Occipital lobe (tissue), 2 donors: ENCODE data around the gene KRT78. TPM values are rescaled to one million over a fixed set of nuclear protein-coding genes. Genes with fewer than 3 reads are reported as not detected.
"Not testable (repeated sequence)": the region's sequence is repeated elsewhere in the genome, so short reads cannot be mapped to it uniquely, and the experiment has no call there.

ENCODE experiments used
- DNase-seq: peaks from one replicate; lab custom pipeline; 2025; lab: John Stamatoyannopoulos, UW
- total RNA-seq: library from RNA; depleted of rRNA; stranded (reverse); fragments of >200 nt; gene quantifications from one replicate; pipeline ENCODE4 v1.2.3, GENCODE V29; 2014

Gene KRT78
- total RNA-seq, 1 donor from 2014 or later, result 1.9 TPM

DNA sequence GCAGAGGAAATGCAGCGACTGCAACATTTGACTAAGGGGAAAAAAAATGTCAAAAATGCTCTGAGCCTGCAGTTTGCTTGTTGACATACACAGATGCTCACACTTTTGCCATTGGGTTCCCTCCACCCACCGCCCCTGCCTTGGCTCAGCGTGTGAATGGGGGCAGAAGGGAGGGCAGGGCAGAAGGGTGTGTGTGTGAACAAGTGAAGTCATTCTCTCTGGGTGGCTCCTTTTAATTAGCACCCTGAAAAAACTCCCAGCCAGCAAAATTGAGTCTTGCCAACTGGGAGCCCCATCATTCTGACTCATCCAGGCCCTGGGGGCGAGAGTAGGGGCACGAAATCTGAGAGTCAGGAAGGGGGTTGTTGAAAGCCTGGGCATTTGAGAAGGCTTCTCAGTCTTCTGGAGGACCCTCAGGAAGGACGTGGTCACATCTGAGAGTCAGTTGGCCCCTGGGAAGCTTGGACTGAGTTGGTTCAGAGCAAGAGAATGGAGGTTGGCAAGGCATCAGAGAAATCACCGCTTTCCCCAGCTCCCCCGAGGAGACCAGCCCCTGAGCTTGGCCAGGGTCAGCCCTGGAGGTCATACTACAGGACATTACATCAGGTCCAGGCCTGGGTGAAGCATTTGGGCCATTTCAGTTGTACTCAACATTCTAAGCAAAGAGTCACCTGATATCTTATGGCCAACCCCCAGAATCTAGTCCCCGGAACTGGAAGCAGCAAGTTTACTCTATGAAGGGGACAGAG lies 22.7 kb upstream of the KRT78 start:
- DNase-seq, result no peak

DNA sequence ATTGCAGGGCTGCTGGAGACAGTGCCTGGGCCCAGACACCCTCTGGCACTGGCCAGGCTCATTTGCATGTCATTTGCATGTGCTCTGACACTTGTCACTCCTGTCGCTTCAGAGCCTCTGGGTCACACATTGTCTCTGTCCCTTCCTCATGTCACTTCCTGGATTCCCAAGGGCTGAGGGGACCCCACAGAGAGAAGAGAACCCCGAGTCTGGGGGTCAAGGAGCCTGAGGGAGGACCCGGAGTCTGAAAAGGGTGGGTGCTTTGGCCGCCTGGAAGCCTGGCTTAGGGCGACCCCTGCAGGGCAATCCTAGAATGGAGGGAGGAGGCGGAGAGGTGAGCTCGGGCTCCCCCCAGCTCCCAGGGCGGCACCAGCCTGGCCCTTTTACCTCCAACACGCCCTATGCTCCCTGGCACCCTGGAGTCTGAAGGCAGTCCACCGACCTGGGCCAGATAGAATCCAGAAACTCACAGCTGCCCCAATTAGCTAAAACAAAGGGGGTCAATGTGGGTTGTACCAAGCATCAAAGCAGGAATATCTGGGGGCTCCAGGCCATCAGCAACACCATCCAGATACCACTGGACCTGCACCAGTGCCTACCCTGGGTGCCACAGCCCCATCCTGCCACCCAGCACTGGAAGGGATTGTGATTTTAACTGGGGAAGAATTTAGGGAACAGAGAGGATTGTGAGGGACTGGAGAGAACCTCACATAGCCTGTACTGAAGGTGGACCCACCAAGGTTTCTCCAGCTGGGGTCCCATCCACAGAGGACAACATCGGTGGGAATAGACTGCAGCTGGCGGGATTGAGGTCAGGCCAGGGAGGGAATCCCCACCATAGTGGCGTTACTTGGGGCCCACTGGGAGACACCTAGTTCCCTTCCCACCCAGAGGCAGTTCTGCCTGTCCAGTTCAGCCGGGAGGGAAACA lies 21.8 kb upstream of the KRT78 start:
- DNase-seq, result no peak

DNA sequence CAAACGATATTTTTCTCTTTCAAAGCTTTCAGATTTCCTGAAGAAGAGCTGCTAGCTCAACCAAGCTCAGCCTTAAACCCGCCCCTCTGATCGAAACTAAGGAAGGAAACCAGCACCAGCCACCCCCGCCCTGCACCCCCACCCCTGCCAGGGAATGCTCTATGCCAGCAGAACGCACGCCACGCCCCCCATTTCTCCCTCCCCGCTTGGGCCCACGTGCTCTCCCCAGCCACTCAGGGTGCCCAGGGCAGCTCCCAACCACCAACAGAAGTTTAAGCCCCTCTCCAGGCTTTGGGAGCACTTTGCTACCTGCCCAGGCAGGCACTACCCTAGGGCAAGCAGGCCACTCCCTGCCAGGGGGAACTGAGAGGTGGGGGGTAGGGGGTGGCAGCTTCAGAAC lies 18.8 kb upstream of the KRT78 start:
- no peak for DNase-seq

DNA sequence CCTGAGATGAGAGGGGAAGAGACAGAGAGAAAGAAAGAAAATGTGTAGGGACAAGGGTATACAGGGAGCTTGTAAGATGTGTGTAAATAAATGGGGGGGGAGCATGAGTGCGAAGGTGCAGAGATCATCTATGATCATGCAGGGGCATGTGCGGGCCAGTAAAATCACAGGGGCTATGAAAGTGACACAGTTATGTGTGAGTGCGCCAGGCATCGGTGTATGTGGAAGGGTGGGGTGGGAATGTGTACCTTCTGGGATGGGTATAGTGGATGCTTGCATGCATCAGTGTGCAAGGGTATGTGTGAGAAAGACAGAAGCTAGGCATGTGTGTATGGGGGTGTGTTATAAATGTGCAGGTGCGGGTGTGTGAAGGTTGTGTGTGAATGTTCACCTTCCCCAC lies 18.4 kb upstream of the KRT78 start:
- DNase-seq, result no peak

DNA sequence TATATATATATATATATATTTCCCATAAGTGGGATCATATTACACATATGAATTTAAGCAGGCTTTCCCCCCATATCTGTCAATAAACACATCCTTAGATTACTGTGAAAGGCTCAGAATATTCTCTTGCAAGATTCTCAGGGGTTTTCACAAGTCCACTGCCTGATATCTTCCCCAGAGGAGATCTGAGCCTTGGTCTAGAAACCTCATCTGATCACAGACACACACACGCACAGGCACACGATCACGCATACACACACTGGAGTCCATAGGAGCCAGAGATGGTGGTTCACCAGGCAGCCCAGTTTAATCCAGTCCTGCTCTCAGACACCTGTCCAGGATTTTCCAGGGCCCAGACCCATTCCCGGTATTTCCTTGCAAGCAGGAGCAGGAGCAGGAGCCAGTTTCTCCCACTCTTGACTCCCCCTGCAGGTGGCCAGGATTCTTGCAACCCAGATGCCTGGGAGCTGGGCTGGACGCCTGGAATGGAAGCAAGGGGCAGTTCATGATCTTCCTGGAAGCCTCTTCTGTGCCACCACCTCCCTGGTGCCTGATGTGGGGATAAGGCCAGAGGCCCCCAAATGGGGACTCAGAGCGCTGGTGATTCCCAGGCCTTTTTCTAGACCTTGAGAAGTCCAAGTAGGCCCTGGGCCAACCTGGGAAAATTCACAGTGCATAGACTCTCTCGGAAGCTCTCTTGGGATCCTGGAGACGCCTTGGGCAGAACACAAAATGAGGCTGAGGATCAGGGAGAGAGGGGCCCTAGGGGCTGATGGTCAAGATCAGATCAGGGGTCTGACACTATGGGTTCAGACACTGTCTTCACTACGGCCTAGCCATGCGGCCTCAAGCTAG lies 16.5 kb upstream of the KRT78 start:
- DNase-seq, result peak; percentile 22

DNA sequence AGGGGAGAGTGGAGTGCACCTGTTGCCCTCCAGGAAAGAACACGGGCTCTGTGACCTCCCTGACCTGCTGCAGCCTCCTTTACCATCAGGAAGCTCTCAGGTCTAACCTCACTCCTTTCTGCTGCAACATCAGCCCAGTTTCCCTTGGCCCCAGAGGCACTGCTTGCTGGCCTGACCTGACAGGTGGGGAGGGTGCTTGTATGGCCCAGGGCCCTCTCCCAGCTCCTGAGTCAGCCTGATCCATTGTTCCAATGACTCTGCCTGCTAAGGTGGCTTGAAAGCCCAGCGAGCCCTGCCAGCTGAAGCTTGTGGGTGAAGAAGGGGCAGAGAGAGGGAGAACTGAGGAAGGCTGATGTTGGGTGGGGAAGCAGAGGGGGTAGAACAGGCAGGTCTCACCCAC lies 13.2 kb upstream of the KRT78 start:
- no peak for DNase-seq

DNA sequence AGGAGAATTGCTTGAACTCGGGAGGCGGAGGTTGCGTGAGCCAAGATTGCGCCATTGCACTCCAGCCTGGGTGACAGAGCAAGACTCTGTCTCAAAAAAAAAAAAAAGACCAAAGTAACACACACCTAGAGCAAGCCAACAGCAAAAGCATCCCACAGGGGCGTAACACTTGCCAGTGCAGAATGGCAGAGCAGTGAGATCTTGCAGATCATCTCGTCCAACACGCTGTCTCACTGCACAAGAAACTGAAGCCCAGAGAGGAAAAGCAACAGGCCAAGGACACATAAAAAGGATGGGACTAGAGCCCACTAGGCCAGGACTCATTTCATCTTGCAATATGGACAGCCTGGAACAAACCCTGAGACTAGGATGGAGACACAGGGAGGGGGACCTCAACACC lies 12.7 kb upstream of the KRT78 start:
- DNase-seq, result no peak

DNA sequence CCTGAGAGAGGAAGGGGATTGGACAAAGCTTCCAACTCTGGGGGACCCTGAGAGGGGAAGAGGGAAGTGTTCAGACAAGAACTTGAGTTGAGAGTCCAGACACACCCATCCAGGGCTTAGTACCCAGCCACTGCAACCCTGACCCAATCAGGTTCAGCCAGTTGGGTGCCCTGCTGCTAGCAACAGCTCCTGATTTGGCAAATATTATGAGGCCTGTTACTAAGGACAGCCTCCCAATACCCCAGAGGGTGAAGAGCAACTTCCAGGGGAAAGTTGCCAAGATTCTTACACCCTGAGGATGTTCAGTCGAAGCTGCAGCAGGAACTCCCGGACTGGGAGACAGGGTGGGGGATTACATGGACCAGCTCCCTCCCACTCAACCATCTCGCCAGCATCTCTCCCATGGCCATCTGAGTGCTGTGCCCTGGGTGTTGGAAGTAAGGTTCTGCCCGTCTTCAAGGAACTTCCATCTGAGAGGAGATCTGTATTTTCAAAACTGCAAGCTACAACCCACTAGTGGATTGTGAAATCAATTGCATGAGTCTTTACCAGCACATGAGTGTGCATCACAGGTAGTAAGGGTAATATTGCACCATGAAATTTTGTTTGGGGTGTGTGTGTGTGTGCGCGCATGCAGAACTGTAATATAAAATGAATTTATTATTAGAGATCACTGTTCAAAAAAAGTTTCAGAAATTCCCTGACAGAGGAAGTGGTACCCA lies 11.5 kb upstream of the KRT78 start:
- no peak for DNase-seq

DNA sequence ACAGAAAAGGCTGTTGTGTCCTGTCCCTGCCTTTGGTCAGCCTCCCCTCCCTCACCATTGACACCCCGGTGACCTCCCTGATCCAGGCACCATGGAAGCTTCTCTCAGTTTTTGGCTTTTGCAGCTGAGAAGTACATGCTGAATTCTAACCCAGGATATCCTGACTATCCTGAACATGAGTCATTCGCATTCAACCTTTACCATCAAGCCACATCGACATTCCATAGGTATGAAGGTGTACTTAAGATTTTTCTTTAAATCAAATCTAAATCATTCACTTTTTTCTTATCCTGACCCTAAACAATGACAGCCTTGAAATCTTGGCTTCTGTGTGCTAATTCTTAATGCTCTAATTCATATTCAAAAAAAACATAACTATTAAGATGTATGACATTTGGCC lies 8.7 kb upstream of the KRT78 start:
- no peak for DNase-seq

DNA sequence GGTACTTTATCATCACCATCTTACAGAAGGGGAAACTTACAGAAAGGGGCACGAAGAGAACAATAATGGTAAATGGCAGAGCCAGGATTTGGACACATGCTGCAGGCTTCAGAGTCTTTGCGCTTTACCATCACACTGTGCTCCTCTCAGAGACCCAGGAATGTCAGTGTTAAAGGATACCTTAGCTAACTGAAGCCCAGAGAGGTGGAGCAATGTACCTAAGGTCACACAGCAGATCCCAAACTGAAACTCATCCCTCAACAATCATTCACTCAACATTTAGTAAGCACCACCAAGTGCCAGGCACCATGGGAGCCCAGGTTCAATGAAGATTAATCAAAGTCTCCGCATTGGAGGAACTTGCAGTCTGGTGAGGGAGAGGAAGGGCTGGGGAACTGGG lies 8.0 kb upstream of the KRT78 start:
- DNase-seq, result no peak

DNA sequence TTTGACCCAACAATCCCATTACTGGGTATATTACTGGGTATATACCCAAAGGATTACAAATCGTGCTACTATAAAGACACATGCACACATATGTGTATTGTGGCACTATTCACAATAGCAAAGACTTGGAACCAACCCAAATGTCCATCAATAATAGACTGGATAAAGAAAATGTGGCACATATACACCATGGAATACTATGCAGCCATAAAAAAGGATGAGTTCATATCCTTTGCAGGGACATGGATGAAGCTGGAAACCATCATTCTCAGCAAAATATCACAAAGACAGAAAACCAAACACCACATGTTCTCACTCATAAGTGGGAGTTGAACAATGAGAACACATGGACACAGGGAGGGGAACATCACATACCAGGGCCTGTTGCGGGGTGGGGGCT lies 7.3 kb upstream of the KRT78 start:
- not testable (repeated sequence) for DNase-seq

DNA sequence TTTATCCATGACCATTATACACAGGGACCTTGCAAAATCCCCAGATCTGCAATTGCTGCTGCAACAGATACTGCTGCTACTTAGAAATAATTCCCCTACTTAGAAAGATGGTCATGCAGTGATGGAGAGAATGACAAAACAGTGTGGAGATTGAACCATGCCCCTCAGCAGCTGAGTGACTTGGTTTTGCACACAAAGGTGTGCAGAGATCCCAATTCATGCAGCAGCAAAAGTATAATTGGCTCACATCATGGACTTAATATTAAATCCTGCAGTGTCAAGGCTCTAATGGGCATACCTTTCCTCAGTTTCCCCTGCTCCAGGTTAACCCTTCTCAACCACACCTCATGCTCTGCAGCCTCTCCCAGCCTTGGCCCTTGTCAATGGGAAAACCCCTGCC lies 3.0 kb upstream of the KRT78 start:
- DNase-seq, result no peak

DNA sequence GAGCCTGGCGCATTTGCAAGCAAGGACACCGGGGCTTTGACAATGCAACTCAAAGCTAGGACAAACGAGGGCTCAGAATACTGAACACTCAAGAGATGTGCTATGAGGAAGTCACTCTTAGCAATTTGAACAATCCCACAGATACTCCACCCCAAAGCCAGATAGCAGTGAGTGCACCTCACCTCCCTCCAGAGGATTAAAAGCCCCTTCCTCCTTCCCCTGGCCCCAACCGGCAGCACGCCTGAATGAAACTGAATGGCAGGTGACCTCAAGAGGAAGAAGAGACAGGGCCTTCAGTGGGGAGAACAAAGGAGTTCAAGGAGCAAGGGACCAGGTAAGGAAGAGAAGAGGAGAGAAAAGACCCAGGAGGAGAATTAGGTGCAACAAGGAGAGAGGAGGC lies 1.9 kb upstream of the KRT78 start:
- DNase-seq, result no peak

DNA sequence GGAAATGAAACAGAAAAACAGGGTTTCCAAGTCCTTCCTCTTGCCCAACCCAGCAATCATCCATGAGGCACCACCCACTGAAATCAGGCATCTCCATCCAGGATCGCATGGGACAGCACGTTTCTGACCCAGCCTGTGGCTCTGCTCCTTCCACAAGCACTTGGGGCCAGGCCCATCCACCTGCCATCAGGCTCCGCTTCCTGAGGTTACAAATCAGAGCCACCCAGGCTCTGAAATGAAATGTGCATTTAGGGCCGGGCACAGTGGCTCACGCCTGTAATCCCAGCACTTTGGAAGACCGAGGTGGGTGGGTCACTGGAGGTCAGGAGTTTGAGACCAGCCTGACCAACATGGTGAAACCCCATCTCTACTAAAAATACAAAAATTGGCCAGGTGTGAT lies 717 bp upstream of the KRT78 start:
- no peak for DNase-seq

DNA sequence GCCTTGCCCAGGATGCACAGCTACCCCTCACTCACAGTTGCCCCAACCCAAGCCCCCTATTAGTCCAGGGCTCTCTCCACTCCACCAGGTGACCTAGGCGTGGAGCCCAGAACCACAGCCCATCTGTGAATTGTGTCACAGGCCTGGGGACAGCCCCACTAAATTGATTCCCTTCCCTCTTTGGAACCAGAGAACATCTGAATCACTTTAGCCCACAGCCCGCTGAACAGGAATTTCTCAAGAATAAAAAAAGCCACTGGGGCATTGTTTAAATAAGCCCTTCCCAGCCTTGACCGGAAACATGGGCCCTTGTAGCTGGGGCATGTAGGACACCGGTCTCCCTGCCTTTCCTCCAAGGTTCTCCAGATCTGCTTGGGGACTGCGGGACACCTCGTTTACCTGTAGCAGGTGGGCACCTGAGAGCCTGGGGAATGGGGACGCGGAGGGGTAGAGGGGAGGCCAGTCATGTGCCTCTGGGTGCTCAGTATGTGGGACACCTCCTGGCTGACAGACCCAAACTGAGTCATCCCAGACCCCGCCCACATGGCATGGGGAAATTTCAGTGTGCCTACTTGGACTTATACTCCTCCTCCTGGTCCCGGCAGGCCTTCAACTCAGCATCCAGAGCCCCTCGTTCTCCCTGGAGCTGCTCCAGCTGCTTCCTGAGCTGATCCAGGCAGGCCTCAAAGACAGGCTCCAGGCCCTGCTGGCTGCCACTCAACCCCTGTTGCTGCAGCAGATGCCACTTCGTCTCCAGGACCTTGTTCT lies 1.3 kb downstream of the KRT78 start:
- DNase-seq, result no peak

DNA sequence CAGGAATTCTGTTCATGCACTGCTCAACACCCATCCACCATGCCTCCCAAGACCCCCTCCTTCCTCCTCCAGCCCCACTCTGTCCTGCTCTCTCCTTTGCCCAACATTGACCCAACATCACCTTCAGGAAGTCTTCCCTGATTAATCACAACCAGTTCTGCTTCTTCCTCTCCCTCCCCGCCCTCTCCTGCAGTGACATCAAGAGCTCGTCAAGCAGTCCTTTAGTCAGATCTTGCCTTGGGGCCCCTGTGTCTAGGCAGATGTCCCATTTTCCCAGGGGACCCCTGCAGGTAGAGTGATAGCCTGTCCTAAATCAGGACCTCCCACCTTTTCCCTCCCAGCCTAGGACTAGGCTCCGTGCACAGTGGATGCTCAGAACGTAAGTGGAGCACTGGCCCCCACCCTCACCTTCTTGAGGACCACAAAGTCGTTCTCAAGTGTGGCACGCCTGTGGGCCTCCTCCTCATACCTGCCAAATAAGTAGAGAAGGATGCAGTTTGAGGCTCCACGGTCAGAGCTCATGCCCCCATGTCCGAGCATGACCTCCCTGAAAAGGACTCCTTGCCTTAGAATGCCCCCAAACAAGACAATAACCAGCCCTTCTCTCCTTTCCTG lies 2.3 kb downstream of the KRT78 start:
- DNase-seq, result no peak

DNA sequence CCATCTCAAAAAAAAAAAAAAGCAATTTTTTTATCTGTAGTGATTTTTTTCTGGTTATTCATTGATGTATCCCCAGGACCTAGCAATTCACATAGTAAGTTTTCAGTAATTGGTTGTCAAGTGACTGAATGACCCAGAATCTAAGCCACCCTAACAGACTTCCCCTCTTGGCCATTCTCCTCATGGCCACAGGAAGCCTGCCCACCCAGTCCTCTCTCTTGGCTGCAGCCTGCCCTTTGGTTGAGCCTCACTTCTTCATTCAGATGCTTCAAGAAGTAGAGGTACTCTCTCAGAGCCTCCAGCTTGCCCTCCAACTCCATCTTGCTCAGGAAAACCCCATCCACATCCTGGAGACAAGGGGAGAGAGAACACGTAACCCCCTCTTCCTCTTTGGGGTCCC lies 2.8 kb downstream of the KRT78 start:
- no peak for DNase-seq

DNA sequence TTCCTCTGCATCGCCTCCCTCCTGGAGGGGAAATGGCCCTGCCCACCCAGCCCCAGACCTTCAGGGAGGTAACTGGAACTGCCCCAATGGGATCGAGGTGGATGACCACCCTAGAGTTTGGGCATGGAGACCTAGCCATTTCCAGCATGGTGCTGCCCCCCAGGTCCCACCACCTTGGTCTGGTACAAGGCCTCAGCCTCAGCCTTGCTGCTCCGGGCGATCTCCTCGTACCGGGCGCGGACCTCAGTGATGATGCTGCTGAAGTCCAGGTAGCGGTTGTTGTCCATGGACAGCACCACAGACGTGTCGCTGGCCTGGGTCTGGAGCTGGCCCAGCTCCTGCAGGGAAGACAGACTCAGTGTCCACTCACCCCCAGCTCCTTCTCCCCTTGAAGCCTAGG lies 4.4 kb downstream of the KRT78 start:
- no peak for DNase-seq

DNA sequence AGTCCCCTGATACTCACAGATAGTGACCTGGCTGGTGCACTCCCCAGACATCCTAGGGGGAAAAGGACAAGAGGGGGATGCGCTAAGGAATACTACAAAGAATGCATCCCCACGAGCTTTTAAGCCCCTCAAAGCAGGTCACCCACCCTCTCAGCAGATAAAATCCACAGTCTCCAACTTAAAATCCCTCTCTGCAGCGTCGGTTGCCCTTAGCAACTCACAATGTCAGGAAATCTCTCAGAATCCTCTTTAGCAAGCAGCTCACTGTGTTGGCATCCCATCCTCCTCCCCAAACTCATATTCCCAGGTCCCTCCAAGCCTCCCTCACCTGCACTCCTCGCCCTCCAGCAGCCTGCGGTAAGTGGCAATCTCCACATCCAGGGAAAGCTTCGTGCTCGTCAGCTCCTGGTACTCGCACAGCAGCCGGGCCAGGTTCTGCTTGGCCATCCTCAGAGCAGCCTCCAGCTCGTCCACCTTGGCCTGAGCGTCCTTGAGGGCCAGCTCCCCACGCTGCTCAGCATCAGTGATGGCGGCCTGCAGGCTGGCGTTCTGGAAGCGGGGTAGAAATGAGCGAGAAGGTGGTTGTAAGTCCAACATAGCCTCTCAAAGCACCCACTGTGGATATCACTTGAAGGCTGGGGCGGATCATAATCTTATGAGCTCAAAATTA lies 9.2 kb downstream of the KRT78 start:
- DNase-seq, result no peak
